IMR-90 (cell line): ENCODE results near the gene HAP1. TPM values are rescaled to one million over a fixed set of nuclear protein-coding genes. Genes with fewer than 3 reads are reported as not detected.

Experiments
- ATAC-seq: fragments of 200-7000 bp; cut with Tn5 transposase; 2 replicates; pipeline ENCODE4 v1.9.1; 2020; ENCODE audit warnings: low read depth, mild to moderate bottlenecking, moderate library complexity
- BruUV-seq: library from RNA; stranded (reverse); fragments of 400-500 nt; replicated peaks from 2 replicates; lab custom pipeline; 2021; lab: Mats Ljungman, UMichigan
- CTCF ChIA-PET: fragments of 300-600 bp; formaldehyde crosslinking; extraction: SDS; loops from one replicate; lab custom pipeline; 2021; ENCODE audit warnings: antibody characterized with exemption; lab: Yijun Ruan, JAX
- POLR2A ChIA-PET: fragments of 300-600 bp; sonication (Branson Sonifier 250); formaldehyde crosslinking; loops from one replicate; lab custom pipeline; 2022; ENCODE audit warnings: antibody characterized with exemption; ENCODE audit not compliant: unreplicated experiment; lab: Charles Lee
- DNase-seq: peaks from one replicate; pipeline ENCODE4 v3.0.0; 2013
- H2AFZ ChIP-seq: replicated peaks from 2 replicates; pipeline ENCODE3; 2013; ENCODE audit warnings: low read length, mild to moderate bottlenecking; ENCODE audit not compliant: poor library complexity
- H2AK5ac ChIP-seq: 2 replicates; pipeline ENCODE4 v1.6.1; 2013; ENCODE audit warnings: low read depth, low read length, inconsistent platforms
- H2AK9ac ChIP-seq: replicated peaks from 2 replicates; pipeline ENCODE3; 2013; ENCODE audit warnings: mild to moderate bottlenecking, low read depth, low read length, moderate library complexity; ENCODE audit not compliant: poor library complexity
- H2BK120ac ChIP-seq: 2 replicates; pipeline ENCODE4 v1.6.1; 2013; ENCODE audit warnings: low read depth, low read length, inconsistent platforms
- H2BK15ac ChIP-seq: 3 replicates; pipeline ENCODE4 v1.6.1; 2013; ENCODE audit warnings: low read depth, low read length, inconsistent platforms
- H2BK20ac ChIP-seq: 2 replicates; pipeline ENCODE4 v1.6.1; 2013; ENCODE audit warnings: low read depth, mild to moderate bottlenecking, inconsistent platforms, low read length, moderate library complexity
- H2BK5ac ChIP-seq: 2 replicates; pipeline ENCODE4 v1.6.1; 2013; ENCODE audit warnings: mild to moderate bottlenecking, low read depth, low read length, inconsistent platforms; ENCODE audit not compliant: poor library complexity, severe bottlenecking
- H3K14ac ChIP-seq: replicated peaks from 2 replicates; pipeline ENCODE4 v1.6.1; 2013; ENCODE audit warnings: low read depth, low read length, inconsistent platforms
- H3K18ac ChIP-seq: 2 replicates; pipeline ENCODE4 v1.6.1; 2013; ENCODE audit warnings: low read depth, low read length, control low read depth
- H3K23ac ChIP-seq: 2 replicates; pipeline ENCODE4 v1.6.1; 2013; ENCODE audit warnings: low read depth, low read length, inconsistent platforms
- H3K27ac ChIP-seq: 2 replicates; pipeline ENCODE4 v1.5.1; 2013; ENCODE audit warnings: mild to moderate bottlenecking, control low read depth, low read length; ENCODE audit not compliant: insufficient read depth
- H3K27me3 ChIP-seq: 2 replicates; pipeline ENCODE4 v1.6.1; 2013; ENCODE audit warnings: low read length; ENCODE audit not compliant: control insufficient read depth, insufficient read depth
- H3K36me3 ChIP-seq: 2 replicates; pipeline ENCODE4 v1.6.1; 2013; ENCODE audit warnings: low read length, mixed read lengths; ENCODE audit not compliant: control insufficient read depth, insufficient read depth
- H3K4ac ChIP-seq: 2 replicates; pipeline ENCODE4 v1.6.1; 2013; ENCODE audit warnings: low read depth, low read length, inconsistent platforms
- H3K4me1 ChIP-seq: 2 replicates; pipeline ENCODE4 v1.6.1; 2013; ENCODE audit warnings: low read length, mixed read lengths; ENCODE audit not compliant: control insufficient read depth, insufficient read depth
- H3K4me2 ChIP-seq: 2 replicates; pipeline ENCODE4 v1.6.1; 2013; ENCODE audit warnings: low read depth, mild to moderate bottlenecking, control low read depth, low read length, moderate library complexity
- H3K4me3 ChIP-seq: 2 replicates; pipeline ENCODE4 v1.5.1; 2013; ENCODE audit warnings: low read depth, mild to moderate bottlenecking, control low read depth, low read length, moderate library complexity; ENCODE audit not compliant: insufficient read depth
- H3K56ac ChIP-seq: 2 replicates; pipeline ENCODE4 v1.6.1; 2013; ENCODE audit warnings: low read length, inconsistent platforms; ENCODE audit not compliant: insufficient read depth; ENCODE audit errors: extremely low read depth
- H3K79me1 ChIP-seq, 2 experiments: 2 replicates each; pipeline ENCODE4 v1.6.1; 2013; ENCODE audit warnings: low read length in 2 of 2, inconsistent platforms in 1 of 2, low read depth in 1 of 2
- H3K9ac ChIP-seq: 2 replicates; pipeline ENCODE4 v1.6.1; 2013; ENCODE audit warnings: low read depth, low read length, control low read depth
- H3K9me1 ChIP-seq: 2 replicates; pipeline ENCODE4 v1.6.1; 2013; ENCODE audit warnings: low read length, inconsistent platforms; ENCODE audit not compliant: insufficient read depth
- H3K9me3 ChIP-seq: 2 replicates; pipeline ENCODE4 v1.6.1; 2013; ENCODE audit warnings: low read length; ENCODE audit not compliant: control insufficient read depth, insufficient read depth
- H4K20me1 ChIP-seq: 2 replicates; pipeline ENCODE4 v1.6.1; 2013; ENCODE audit warnings: low read length, inconsistent platforms; ENCODE audit not compliant: insufficient read depth
- H4K5ac ChIP-seq: 2 replicates; pipeline ENCODE4 v1.6.1; 2013; ENCODE audit warnings: mild to moderate bottlenecking, low read depth, low read length, control low read depth
- H4K8ac ChIP-seq, 2 experiments: 2 replicates each; pipeline ENCODE4 v1.6.1; 2013; ENCODE audit warnings: low read depth in 2 of 2, low read length in 2 of 2, control low read depth in 1 of 2, inconsistent platforms in 1 of 2
- H4K91ac ChIP-seq: 2 replicates; pipeline ENCODE4 v1.6.1; 2013; ENCODE audit warnings: low read depth, low read length, inconsistent platforms; ENCODE audit not compliant: insufficient read depth
- ELK1 ChIP-seq: fragments of 150-350 bp; IDR thresholded peaks from 2 replicates; pipeline ENCODE4 v1.6.1; 2016; ENCODE audit warnings: low read depth, mild to moderate bottlenecking, low read length, moderate library complexity, borderline replicate concordance
- MAZ ChIP-seq: IDR thresholded peaks from 2 replicates; pipeline ENCODE4 v1.6.1; 2012; ENCODE audit warnings: low read depth, mild to moderate bottlenecking, low read length, improper control_type of control experiment, moderate library complexity, borderline replicate concordance
- MXI1 ChIP-seq: IDR thresholded peaks from 2 replicates; pipeline ENCODE4 v1.6.1; 2012; ENCODE audit warnings: low read depth, mild to moderate bottlenecking, low read length, moderate library complexity, borderline replicate concordance
- RCOR1 ChIP-seq: IDR thresholded peaks from 2 replicates; pipeline ENCODE4 v1.6.1; 2012; ENCODE audit warnings: mild to moderate bottlenecking, low read length, improper control_type of control experiment; ENCODE audit not compliant: insufficient replicate concordance
- SMC3 ChIP-seq: fragments of 150-350 bp; IDR thresholded peaks from 2 replicates; pipeline ENCODE4 v1.6.1; 2016; ENCODE audit warnings: low read depth, mild to moderate bottlenecking, antibody characterized with exemption, low read length, moderate library complexity
- WGBS, 2 experiments: methylation state at CpG; one replicate each; pipeline versions ENCODE4 v1.1.5 to v1.1.7; 2013; ENCODE audit warnings: missing lambda C conversion rate in 2 of 2; ENCODE audit not compliant: insufficient read length in 1 of 2; ENCODE audit errors: extremely low coverage in 2 of 2; 5-methylcytosine and 5-hydroxymethylcytosine counted together
- dilution Hi-C: fragments of 300-500 bp; cut with HindIII; formaldehyde crosslinking; loops from one replicate; pipeline ENCODE4 v1.14.3; 2018; ENCODE audit warnings: low sequenced_read_pairs; ENCODE audit not compliant: unreplicated experiment
- in situ Hi-C: fragments of 300-500 bp; cut with MboI; formaldehyde crosslinking; loops from 3 replicates; pipeline ENCODE4 v1.14.3; 2019; ENCODE audit warnings: low sequenced_read_pairs, inconsistent platforms, mixed read lengths
- intact Hi-C: fragments of 100-400 bp; cut with micrococcal nuclease; formaldehyde crosslinking; loops from 2 replicates; pipeline ENCODE4 v1.10.0; 2022
- polyA plus RNA-seq, 3 experiments: library from polyadenylated mRNA; depleted of rRNA; stranded (reverse); fragments of >200 nt; gene quantifications; 2 replicates each; pipeline ENCODE4 v1.2.3, GENCODE V29; 2012; ENCODE audit warnings: low replicate concordance in 1 of 3
- total RNA-seq: library from RNA; depleted of rRNA; stranded (reverse); fragments of >200 nt; gene quantifications from 2 replicates; pipeline ENCODE4 v1.2.3, GENCODE V29; 2012

Gene HAP1
- total and polyA plus RNA-seq, 2 of the 4 experiments (the other 2 are of a cell fraction) = under 0.01 to 0.09 TPM

GRCh38 chr17:41767324-41768042 is 33.0 kb upstream of the HAP1 start:
- Histone ChIP-seq H2BK120ac (no peak overlapping the region), H3K9me1 (0 out of 2 replicates have a peak, but pooled peaks cover 9% of the 10 kb centered on the region), H3K18ac (no peak overlapping the region), H3K4me2 (no peak overlapping the region), H2AFZ (no peak overlapping the region), H3K36me3 (peaks cover 78% of the 10 kb centered on the region), H3K27ac (no peak overlapping the region), H3K9ac (no peak overlapping the region), H3K9me3 (no peaks in the 10 kb centered on the region), H3K4ac (no peak overlapping the region), H2BK5ac (no peak overlapping the region), H3K56ac (no peak overlapping the region), H3K4me1 (no peaks in the 10 kb centered on the region; the same call in 1 of the 2 replicates), H4K20me1 (no peaks in the 10 kb centered on the region; the same call in 1 of the 2 replicates), H2AK5ac (no peak overlapping the region), H2BK15ac (no peak overlapping the region), H2AK9ac (no peak overlapping the region), H3K14ac (no peak overlapping the region), H4K8ac (no peak overlapping the region), H3K27me3 (no peaks in the 10 kb centered on the region), H2BK20ac (no peak overlapping the region), H3K4me3 (no peak overlapping the region), H3K23ac (no peak overlapping the region), H4K91ac (no peak overlapping the region), H3K79me1 (peaks cover 3 to 8% of the 10 kb centered on the region in 2 experiments; a peak in 3 of 4 replicates), H4K5ac (no peak overlapping the region)
- intact Hi-C loops (no loop called here), in situ Hi-C loops (no loop called here), dilution Hi-C loops (no loop called here)
- CTCF ChIA-PET = interaction anchor here (0.7 kb wide), 1 partner anchor 23 kb away, joined by 3 read pairs; no protein-coding TSS in a partner anchor
- WGBS, 2 experiments = no CpG with 5 or more reads among the region's 18 CpGs
- DNase-seq (no peak), ATAC-seq (no peak)
- BruUV-seq = no TSS peak
- TF ChIP-seq MAZ (no peak), MXI1 (no peak), RCOR1 (no peak), ELK1 (no peak), SMC3 (no peak)
- POLR2A ChIA-PET = no interaction called here
